Neural cell (in vitro differentiated cells): Measurements from ENCODE around the gene TIGD1. TPM values are rescaled to one million over a fixed set of nuclear protein-coding genes. Genes with fewer than 3 reads are reported as not detected.

Source experiments
- H2AFZ ChIP-seq: fragments of 200-600, 300-800 bp; sonication (generic), shearing (Covaris generic); 2 replicates; pipeline ENCODE4 v1.6.0; 2014; ENCODE audit warnings: low read depth, mild to moderate bottlenecking, antibody characterized with exemption, low read length, moderate library complexity
- H3F3A ChIP-seq: fragments of 200-600 bp; shearing (Covaris generic); 2 replicates; pipeline ENCODE4 v1.6.1; 2016; ENCODE audit warnings: mild to moderate bottlenecking, moderate library complexity, mixed read lengths, antibody characterized with exemption, low read length; ENCODE audit not compliant: insufficient read depth, poor library complexity, severe bottlenecking
- H3K27ac ChIP-seq: fragments of 200-600, 300-800 bp; sonication (generic), shearing (Covaris generic); 2 replicates; pipeline ENCODE4 v1.5.1; 2014; ENCODE audit warnings: mild to moderate bottlenecking, low read length, moderate library complexity
- H3K27me3 ChIP-seq: fragments of 300-800, 200-600 bp; sonication (generic), shearing (Covaris generic); 2 replicates; pipeline ENCODE4 v1.6.0; 2014; ENCODE audit warnings: mild to moderate bottlenecking, low read depth, low read length, moderate library complexity; ENCODE audit not compliant: insufficient read depth
- H3K36me3 ChIP-seq: fragments of 300-800, 200-600 bp; sonication (generic), shearing (Covaris generic); 2 replicates; pipeline ENCODE4 v1.5.1; 2014; ENCODE audit warnings: mild to moderate bottlenecking, antibody characterized with exemption, low read length, moderate library complexity; ENCODE audit not compliant: insufficient read depth
- H3K4me2 ChIP-seq: fragments of 300-800, 200-600 bp; sonication (generic), shearing (Covaris generic); 2 replicates; pipeline ENCODE4 v1.6.0; 2014; ENCODE audit warnings: mild to moderate bottlenecking, low read length
- H3K4me3 ChIP-seq: fragments of 300-800, 200-600 bp; sonication (generic), shearing (Covaris generic); 2 replicates; pipeline ENCODE4 v1.5.1; 2014; ENCODE audit warnings: mild to moderate bottlenecking, low read length, moderate library complexity
- H3K79me2 ChIP-seq: fragments of 200-600 bp; shearing (Covaris generic); replicated peaks from 2 replicates; pipeline ENCODE4 v1.6.0; 2014; ENCODE audit warnings: mild to moderate bottlenecking, low read length, moderate library complexity; ENCODE audit not compliant: insufficient read depth
- H3K9ac ChIP-seq: fragments of 300-800, 200-600 bp; sonication (generic), shearing (Covaris generic); 2 replicates; pipeline ENCODE4 v1.6.1; 2016; ENCODE audit warnings: mild to moderate bottlenecking, low read length, mixed read lengths
- H3K9me2 ChIP-seq: fragments of 200-600 bp; shearing (Covaris generic); 2 replicates; pipeline ENCODE4 v1.6.1; 2016; ENCODE audit warnings: mild to moderate bottlenecking, low read length, mixed read lengths; ENCODE audit not compliant: insufficient read depth
- H3K9me3 ChIP-seq: fragments of 200-600, 300-800 bp; sonication (generic), shearing (Covaris generic); 2 replicates; pipeline ENCODE4 v1.6.1; 2016; ENCODE audit warnings: mild to moderate bottlenecking, mixed run types, low read length, moderate library complexity, mixed read lengths
- H4K20me1 ChIP-seq: fragments of 200-600 bp; shearing (Covaris generic); 2 replicates; pipeline ENCODE4 v1.6.1; 2016; ENCODE audit warnings: mild to moderate bottlenecking, mixed run types; ENCODE audit not compliant: insufficient read depth
- EP300 ChIP-seq: fragments of 450-650 bp; conservative IDR thresholded peaks from 2 replicates; pipeline ENCODE4 v1.6.1; 2014; ENCODE audit warnings: antibody characterized with exemption, mild to moderate bottlenecking, moderate library complexity; ENCODE audit not compliant: poor library complexity, severe bottlenecking
- EZH2 ChIP-seq: fragments of 200-600, 300-800 bp; shearing (Covaris generic), sonication (generic); IDR thresholded peaks from 2 replicates; pipeline ENCODE4 v1.6.1; 2014; ENCODE audit warnings: antibody characterized with exemption, low read length, borderline replicate concordance, mild to moderate bottlenecking; ENCODE audit not compliant: insufficient read depth, poor library complexity, severe bottlenecking
- MXI1 ChIP-seq: fragments of 450-650 bp; conservative IDR thresholded peaks from 2 replicates; pipeline ENCODE4 v1.6.1; 2014; ENCODE audit warnings: antibody characterized with exemption, mild to moderate bottlenecking; ENCODE audit not compliant: poor library complexity, severe bottlenecking
- POLR2AphosphoS5 ChIP-seq: IDR thresholded peaks from 2 replicates; pipeline ENCODE4 v1.6.1; 2012
- RAD21 ChIP-seq: fragments of 450-650 bp; conservative IDR thresholded peaks from 2 replicates; pipeline ENCODE4 v1.6.1; 2014; ENCODE audit warnings: antibody characterized with exemption, mild to moderate bottlenecking, moderate library complexity
- SMC3 ChIP-seq: fragments of 450-650 bp; conservative IDR thresholded peaks from 2 replicates; pipeline ENCODE4 v1.6.1; 2014; ENCODE audit warnings: antibody characterized with exemption, mild to moderate bottlenecking, moderate library complexity; ENCODE audit not compliant: poor library complexity
- TAF1 ChIP-seq: IDR thresholded peaks from 2 replicates; pipeline ENCODE4 v1.6.1; 2012; ENCODE audit warnings: low read depth
- polyA plus RNA-seq: library from polyadenylated mRNA; depleted of rRNA; stranded (reverse); fragments of >200 nt; gene quantifications from 2 replicates; pipeline ENCODE4 v1.2.3, GENCODE V29; 2014
- TF ChIP-seq, protein P1 (sequence below): fragments of 450-650 bp; IDR thresholded peaks from 2 replicates; pipeline ENCODE4 v1.5.1; 2014; ENCODE audit warnings: antibody characterized with exemption, mild to moderate bottlenecking, moderate library complexity; ENCODE audit not compliant: poor library complexity, severe bottlenecking
- TF ChIP-seq, protein P2 (sequence below): IDR thresholded peaks from 2 replicates; pipeline ENCODE4 v1.6.1; 2012; ENCODE audit warnings: borderline replicate concordance

The TIGD1 gene
- polyA plus RNA-seq, 1 donor from 2014 or later = 29.3 TPM

DNA sequence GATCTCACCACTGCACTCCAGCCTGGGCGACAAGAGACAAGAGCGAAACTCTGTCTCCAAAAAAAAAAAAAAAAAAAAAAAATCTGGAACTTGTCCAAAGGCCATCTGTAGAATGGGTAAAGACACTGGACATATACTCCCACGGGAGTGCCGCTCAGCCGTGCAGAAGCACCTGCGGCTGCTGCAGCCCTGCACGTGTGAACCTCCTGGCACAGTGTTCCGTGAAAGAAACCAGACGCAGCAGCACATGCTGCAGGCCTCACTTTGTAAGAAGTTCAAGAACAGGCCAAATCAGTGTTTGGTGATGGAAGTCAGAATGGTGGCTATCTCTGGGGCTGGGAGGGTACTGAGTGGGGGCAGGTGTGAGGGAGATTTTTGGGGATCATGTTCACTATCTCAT is 17.9 kb downstream of the TIGD1 start:
- Histone ChIP-seq H3K9me2 (no peaks in the 10 kb centered on the region), H3K9ac (no peak overlapping the region), H3K36me3 (no peaks in the 10 kb centered on the region), H3K27ac (no peak overlapping the region), H3K27me3 (no peaks in the 10 kb centered on the region), H4K20me1 (no peaks in the 10 kb centered on the region), H3K79me2 (no peaks in the 10 kb centered on the region), H3K4me3 (no peak overlapping the region), H3F3A (no peaks in the 10 kb centered on the region), H2AFZ (no peak overlapping the region), H3K4me2 (no peak overlapping the region), H3K9me3 (no peaks in the 10 kb centered on the region)
- TF ChIP-seq, protein P1, sequence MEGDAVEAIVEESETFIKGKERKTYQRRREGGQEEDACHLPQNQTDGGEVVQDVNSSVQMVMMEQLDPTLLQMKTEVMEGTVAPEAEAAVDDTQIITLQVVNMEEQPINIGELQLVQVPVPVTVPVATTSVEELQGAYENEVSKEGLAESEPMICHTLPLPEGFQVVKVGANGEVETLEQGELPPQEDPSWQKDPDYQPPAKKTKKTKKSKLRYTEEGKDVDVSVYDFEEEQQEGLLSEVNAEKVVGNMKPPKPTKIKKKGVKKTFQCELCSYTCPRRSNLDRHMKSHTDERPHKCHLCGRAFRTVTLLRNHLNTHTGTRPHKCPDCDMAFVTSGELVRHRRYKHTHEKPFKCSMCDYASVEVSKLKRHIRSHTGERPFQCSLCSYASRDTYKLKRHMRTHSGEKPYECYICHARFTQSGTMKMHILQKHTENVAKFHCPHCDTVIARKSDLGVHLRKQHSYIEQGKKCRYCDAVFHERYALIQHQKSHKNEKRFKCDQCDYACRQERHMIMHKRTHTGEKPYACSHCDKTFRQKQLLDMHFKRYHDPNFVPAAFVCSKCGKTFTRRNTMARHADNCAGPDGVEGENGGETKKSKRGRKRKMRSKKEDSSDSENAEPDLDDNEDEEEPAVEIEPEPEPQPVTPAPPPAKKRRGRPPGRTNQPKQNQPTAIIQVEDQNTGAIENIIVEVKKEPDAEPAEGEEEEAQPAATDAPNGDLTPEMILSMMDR = no peak

DNA sequence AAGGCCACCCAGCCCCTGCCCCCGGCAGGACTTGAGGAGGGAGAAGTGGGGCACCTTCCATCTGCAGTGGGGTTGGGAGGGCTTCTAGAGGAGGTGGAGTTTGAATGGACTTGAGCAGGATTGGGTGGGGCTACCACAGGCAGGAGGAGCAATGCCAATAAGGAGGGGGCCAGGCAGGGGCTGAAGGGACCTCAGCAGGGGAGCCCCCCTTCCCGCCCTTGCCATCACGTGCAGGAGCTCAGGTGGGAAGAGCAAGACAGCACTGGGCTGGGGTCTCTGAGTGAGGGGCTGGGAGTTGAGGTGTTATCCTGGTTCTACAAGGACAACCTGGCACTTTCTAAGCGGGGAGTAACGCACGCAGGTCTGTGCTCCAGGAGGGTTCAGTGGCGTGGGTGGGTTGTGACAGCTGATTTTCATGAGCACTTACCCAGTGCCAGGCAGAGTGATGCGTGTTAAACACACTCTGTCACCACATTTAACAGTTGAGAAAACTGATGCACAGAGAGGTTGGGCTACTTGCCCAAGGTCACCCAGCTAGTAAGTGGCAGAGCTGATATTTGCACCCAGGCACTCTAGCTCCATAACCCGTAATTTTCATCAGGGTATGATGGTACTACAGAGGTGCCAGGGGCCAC is 19.6 kb downstream of the TIGD1 start:
- Histone ChIP-seq H3K4me2 (no peak overlapping the region), H3K9me2 (no peaks in the 10 kb centered on the region), H4K20me1 (no peaks in the 10 kb centered on the region), H3K36me3 (no peaks in the 10 kb centered on the region), H3K9me3 (no peaks in the 10 kb centered on the region), H2AFZ (no peak overlapping the region), H3K79me2 (no peaks in the 10 kb centered on the region), H3F3A (no peaks in the 10 kb centered on the region), H3K27ac (no peak overlapping the region), H3K27me3 (no peaks in the 10 kb centered on the region), H3K9ac (no peak overlapping the region), H3K4me3 (no peak overlapping the region)
- TF ChIP-seq, protein P1 = no peak
- no peak for TF ChIP-seq RAD21
- no peak for TF ChIP-seq POLR2AphosphoS5
- TF ChIP-seq SMC3 = no peak
- TF ChIP-seq, protein P2, sequence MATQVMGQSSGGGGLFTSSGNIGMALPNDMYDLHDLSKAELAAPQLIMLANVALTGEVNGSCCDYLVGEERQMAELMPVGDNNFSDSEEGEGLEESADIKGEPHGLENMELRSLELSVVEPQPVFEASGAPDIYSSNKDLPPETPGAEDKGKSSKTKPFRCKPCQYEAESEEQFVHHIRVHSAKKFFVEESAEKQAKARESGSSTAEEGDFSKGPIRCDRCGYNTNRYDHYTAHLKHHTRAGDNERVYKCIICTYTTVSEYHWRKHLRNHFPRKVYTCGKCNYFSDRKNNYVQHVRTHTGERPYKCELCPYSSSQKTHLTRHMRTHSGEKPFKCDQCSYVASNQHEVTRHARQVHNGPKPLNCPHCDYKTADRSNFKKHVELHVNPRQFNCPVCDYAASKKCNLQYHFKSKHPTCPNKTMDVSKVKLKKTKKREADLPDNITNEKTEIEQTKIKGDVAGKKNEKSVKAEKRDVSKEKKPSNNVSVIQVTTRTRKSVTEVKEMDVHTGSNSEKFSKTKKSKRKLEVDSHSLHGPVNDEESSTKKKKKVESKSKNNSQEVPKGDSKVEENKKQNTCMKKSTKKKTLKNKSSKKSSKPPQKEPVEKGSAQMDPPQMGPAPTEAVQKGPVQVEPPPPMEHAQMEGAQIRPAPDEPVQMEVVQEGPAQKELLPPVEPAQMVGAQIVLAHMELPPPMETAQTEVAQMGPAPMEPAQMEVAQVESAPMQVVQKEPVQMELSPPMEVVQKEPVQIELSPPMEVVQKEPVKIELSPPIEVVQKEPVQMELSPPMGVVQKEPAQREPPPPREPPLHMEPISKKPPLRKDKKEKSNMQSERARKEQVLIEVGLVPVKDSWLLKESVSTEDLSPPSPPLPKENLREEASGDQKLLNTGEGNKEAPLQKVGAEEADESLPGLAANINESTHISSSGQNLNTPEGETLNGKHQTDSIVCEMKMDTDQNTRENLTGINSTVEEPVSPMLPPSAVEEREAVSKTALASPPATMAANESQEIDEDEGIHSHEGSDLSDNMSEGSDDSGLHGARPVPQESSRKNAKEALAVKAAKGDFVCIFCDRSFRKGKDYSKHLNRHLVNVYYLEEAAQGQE = no peak
- no peak for TF ChIP-seq EP300
- no peak for TF ChIP-seq EZH2
- TF ChIP-seq TAF1 = no peak
- no peak for TF ChIP-seq MXI1
